ENCODE measurements around the gene REXO1. TPM values are rescaled to one million over a fixed set of nuclear protein-coding genes. Genes with fewer than 3 reads are reported as not detected.

REXO1 gene
- total RNA-seq, 1 experiment from 2014 or later, result 56.8 TPM

DNA sequence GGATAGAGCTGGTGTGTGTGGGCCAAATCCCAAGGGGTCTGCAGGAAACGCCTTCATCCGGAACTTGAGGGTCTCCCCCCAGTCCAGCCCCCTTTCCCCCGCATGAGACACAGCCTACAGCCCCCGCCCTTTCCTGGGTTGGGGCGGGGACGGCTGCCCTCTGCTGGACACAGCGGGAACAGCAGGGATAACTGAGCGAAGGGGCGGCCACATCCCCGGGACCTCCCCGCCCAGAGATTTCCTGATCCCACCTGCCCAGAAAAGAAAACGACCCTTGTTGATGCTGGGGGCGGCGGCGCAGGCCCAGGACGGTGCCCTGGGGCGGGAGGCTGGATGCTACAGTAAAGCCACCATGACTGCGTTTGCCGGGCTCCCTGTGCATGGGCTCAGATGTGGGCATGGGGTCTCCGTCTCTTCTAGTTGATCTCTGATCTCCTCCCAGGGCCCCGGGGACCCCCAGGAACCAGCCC lies 80.8 kb downstream of the REXO1 start:
- Histone ChIP-seq H4K20me1 (ENCODE audit: control insufficient read depth, insufficient read depth, insufficient read length) (peaks cover 4% of the 10 kb centered on the region), H4K5ac (ENCODE audit: insufficient read length, low read depth, low read length) (no peak overlapping the region), H2AK5ac (ENCODE audit: insufficient read length, low read length) (no peak overlapping the region), H2BK12ac (ENCODE audit: insufficient read length, low read depth, low read length) (no peak overlapping the region), H3K4ac (ENCODE audit: low read depth, low read length) (no peak overlapping the region), H2BK15ac (ENCODE audit: low read depth, low read length) (no peak overlapping the region), H3T11ph (ENCODE audit: low read length) (no peak overlapping the region), H2BK20ac (ENCODE audit: low read depth, low read length, poor library complexity, severe bottlenecking) (no peak overlapping the region), H3K4me1 (ENCODE audit: insufficient read depth, low read length) (0 out of 2 replicates have a peak, but pooled peaks cover 4% of the 10 kb centered on the region), H2BK5ac (ENCODE audit: insufficient read length, low read length) (no peak overlapping the region), H3K27ac (ENCODE audit: insufficient read length, low read depth, low read length) (no peak overlapping the region), H2AFZ (ENCODE audit: low read length) (no peak overlapping the region), H3K23ac (ENCODE audit: insufficient read length, low read depth, low read length) (no peak overlapping the region), H3K79me1 (ENCODE audit: insufficient read depth, low read depth, low read length, poor library complexity, severe bottlenecking) (no peaks in the 10 kb centered on the region), H3K79me2 (ENCODE audit: insufficient read depth, low read length) (no peaks in the 10 kb centered on the region), H3K14ac (ENCODE audit: insufficient read depth, low read length) (no peak overlapping the region; the same call in 1 of the 2 replicates), H4K91ac (ENCODE audit: insufficient read length, low read depth, low read length) (no peak overlapping the region), H3K18ac (ENCODE audit: insufficient read length, low read depth, low read length) (no peak overlapping the region), H3K56ac (ENCODE audit: insufficient read length, low read depth, low read length) (no peak overlapping the region), H3K23me2 (ENCODE audit: insufficient read length, low read depth, low read length, poor library complexity, severe bottlenecking) (no peaks in the 10 kb centered on the region), H3K4me2 (ENCODE audit: insufficient read depth, insufficient read length, low read length) (no peak overlapping the region), H2BK120ac (ENCODE audit: low read depth, low read length, poor library complexity, severe bottlenecking) (no peak overlapping the region), H3K9me3 (ENCODE audit: control insufficient read depth, low read depth, low read length) (peaks cover 10% of the 10 kb centered on the region), H3K27me3 (ENCODE audit: insufficient read depth, low read length) (peaks cover 55% of the 10 kb centered on the region), H4K8ac (replicated peaks; ENCODE audit: insufficient read length, low read depth, low read length) (no peak overlapping the region), H3K9ac (ENCODE audit: extremely low read depth, insufficient read length, low read length) (no peak overlapping the region)
- H3K27me3 Mint-ChIP-seq (ENCODE audit: low read depth), result peaks cover 98% of the 10 kb centered on the region
- H3K9me3 Mint-ChIP-seq, result peaks cover 18 to 33% of the 10 kb centered on the region in 2 experiments
- no CpG with 5 or more reads among the region's 21 CpGs for WGBS (ENCODE audit: extremely low coverage, insufficient read length, low lambda C conversion rate)
- TF ChIP-seq CTCF (conservative IDR thresholded peaks at IDR 0.05), result peak; percentile 95
- H3K4me1 Mint-ChIP-seq, result peaks cover 0 to 33% of the 10 kb centered on the region in 2 experiments; a peak in 3 of 4 replicates
- no peak overlapping the region; a peak in 1 of 5 replicates for H3K4me3 Mint-ChIP-seq
- no peak for DNase-seq
- H3K36me3 Mint-ChIP-seq (ENCODE audit: insufficient read depth in 1 of 3, low read depth in 3 of 3), result peaks cover 0 to 7% (median 0%) of the 10 kb centered on the region in 3 experiments; a peak in 3 of 7 replicates
- no peak overlapping the region for H3K27ac Mint-ChIP-seq
